ENCODE measurements around the gene MCFD2.

MCFD2 gene

GRCh38 chr2:46855805-46856204 lies 59.8 kb downstream of the MCFD2 start:
- TF ChIP-seq CTCF (IDR thresholded peaks at IDR 0.05; ENCODE audit: borderline replicate concordance, insufficient read depth, low read depth, low read length), result no peak
- H3K4me3 ChIP-seq (ENCODE audit: low read depth, low read length), result no peak overlapping the region

- TF ChIP-seq CTCF (IDR thresholded peaks at IDR 0.05; ENCODE audit: borderline replicate concordance, insufficient read depth, low read depth, low read length), result no peak
- H3K4me3 ChIP-seq (ENCODE audit: low read depth, low read length), result no peak overlapping the region
These were observed 61.3 kb downstream of the MCFD2 start for GRCh38 chr2:46854260-46854659.

GRCh38 chr2:46852598-46852997 lies 63.0 kb downstream of the MCFD2 start:
- no peak overlapping the region for H3K4me3 ChIP-seq (ENCODE audit: low read depth, low read length)
- no peak for TF ChIP-seq CTCF (IDR thresholded peaks at IDR 0.05; ENCODE audit: borderline replicate concordance, insufficient read depth, low read depth, low read length)

- H3K4me3 ChIP-seq (ENCODE audit: low read depth, low read length), result no peak overlapping the region
- no peak for TF ChIP-seq CTCF (IDR thresholded peaks at IDR 0.05; ENCODE audit: borderline replicate concordance, insufficient read depth, low read depth, low read length)
These were observed 63.5 kb downstream of the MCFD2 start for GRCh38 chr2:46852124-46852523.

Measured in GM12875 (cell line).